ENCODE data around the gene ATP11A.

ATP11A gene

DNA sequence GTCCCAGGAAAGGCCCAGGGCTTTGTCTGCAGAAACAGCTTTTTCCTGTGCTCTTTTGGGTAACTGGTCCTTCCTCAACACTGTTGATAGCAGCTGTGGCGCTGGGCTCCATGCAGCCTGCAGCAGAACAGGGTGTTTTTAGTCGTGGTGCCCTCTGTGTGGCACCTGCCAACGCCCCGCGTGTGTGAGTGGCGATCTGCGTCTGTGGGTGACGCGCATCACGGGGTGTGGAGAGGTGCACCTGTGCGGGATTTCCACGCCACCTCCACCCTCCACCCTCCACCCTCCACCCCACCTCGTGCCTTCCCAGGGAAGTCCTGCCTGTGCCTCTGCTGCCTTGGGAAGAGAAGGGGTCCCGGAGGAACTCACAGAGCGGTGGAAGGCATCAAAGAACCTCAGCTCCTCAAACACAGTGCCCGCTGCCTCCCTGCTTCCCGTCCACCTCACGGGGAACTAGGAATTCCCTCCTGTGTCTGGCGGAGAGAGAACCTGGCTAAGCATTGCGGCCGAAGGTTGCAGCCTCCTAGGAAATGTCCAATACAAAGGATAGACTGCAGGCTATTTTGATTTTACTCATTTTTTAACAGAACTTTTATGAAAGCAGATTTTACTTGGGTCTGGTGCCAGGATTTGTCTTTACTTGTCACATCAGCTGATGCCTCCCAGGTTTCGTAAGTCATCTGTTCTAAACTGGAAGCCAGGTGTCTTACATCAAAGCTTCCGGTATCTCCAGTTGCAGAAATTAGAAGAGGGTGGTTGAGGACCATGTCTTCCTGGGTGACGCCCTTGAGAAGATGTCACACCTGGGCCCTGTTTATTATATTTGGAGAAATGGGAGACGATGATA lies 84.0 kb downstream of the ATP11A start:
- TF ChIP-seq, protein P1, sequence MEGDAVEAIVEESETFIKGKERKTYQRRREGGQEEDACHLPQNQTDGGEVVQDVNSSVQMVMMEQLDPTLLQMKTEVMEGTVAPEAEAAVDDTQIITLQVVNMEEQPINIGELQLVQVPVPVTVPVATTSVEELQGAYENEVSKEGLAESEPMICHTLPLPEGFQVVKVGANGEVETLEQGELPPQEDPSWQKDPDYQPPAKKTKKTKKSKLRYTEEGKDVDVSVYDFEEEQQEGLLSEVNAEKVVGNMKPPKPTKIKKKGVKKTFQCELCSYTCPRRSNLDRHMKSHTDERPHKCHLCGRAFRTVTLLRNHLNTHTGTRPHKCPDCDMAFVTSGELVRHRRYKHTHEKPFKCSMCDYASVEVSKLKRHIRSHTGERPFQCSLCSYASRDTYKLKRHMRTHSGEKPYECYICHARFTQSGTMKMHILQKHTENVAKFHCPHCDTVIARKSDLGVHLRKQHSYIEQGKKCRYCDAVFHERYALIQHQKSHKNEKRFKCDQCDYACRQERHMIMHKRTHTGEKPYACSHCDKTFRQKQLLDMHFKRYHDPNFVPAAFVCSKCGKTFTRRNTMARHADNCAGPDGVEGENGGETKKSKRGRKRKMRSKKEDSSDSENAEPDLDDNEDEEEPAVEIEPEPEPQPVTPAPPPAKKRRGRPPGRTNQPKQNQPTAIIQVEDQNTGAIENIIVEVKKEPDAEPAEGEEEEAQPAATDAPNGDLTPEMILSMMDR (IDR thresholded peaks at IDR 0.05; ENCODE audit: poor library complexity, severe bottlenecking): no peak
- no peaks in the 10 kb centered on the region for H3K9me3 ChIP-seq (ENCODE audit: severe bottlenecking)
- H3K27me3 ChIP-seq (ENCODE audit: insufficient read depth, poor library complexity, severe bottlenecking): no peaks in the 10 kb centered on the region
- H3K4me3 ChIP-seq (ENCODE audit: severe bottlenecking): no peak overlapping the region
- DNase-seq (ENCODE audit: low spot score): no peak
- no peaks in the 10 kb centered on the region for H3K36me3 ChIP-seq (ENCODE audit: low read depth)
- no peak overlapping the region for H3K27ac ChIP-seq (ENCODE audit: poor library complexity, severe bottlenecking)
- no peak for ATAC-seq (ENCODE audit: low read depth)
- H3K4me1 ChIP-seq (ENCODE audit: insufficient read depth, poor library complexity, severe bottlenecking): no peaks in the 10 kb centered on the region

DNA sequence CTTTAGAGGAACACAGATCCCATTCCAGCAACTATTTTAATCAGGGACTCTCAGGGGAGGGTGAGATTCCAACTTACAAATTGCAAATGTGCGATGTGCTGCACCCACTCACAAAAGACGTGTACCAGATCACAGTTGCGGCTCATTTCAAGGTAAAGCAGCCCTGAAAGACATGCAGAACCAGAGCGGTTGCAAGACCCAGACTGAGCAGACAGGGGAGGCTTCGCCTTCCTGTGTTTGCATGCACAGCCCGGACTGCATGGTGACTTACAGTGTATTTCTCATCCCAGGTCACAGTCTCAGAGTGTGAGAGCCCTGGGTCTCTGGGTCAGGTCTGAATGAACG lies 84.6 kb downstream of the ATP11A start:
- Histone ChIP-seq H3K4me1 (ENCODE audit: insufficient read depth, poor library complexity, severe bottlenecking) (no peaks in the 10 kb centered on the region), H3K4me3 (ENCODE audit: severe bottlenecking) (no peak overlapping the region), H3K9me3 (ENCODE audit: severe bottlenecking) (no peaks in the 10 kb centered on the region), H3K27me3 (ENCODE audit: insufficient read depth, poor library complexity, severe bottlenecking) (no peaks in the 10 kb centered on the region), H3K36me3 (ENCODE audit: low read depth) (no peaks in the 10 kb centered on the region), H3K27ac (ENCODE audit: poor library complexity, severe bottlenecking) (no peak overlapping the region)
- TF ChIP-seq, protein P1 (IDR thresholded peaks at IDR 0.05; ENCODE audit: poor library complexity, severe bottlenecking): no peak
- no peak for DNase-seq (ENCODE audit: low spot score)
- ATAC-seq (ENCODE audit: low read depth): no peak

DNA sequence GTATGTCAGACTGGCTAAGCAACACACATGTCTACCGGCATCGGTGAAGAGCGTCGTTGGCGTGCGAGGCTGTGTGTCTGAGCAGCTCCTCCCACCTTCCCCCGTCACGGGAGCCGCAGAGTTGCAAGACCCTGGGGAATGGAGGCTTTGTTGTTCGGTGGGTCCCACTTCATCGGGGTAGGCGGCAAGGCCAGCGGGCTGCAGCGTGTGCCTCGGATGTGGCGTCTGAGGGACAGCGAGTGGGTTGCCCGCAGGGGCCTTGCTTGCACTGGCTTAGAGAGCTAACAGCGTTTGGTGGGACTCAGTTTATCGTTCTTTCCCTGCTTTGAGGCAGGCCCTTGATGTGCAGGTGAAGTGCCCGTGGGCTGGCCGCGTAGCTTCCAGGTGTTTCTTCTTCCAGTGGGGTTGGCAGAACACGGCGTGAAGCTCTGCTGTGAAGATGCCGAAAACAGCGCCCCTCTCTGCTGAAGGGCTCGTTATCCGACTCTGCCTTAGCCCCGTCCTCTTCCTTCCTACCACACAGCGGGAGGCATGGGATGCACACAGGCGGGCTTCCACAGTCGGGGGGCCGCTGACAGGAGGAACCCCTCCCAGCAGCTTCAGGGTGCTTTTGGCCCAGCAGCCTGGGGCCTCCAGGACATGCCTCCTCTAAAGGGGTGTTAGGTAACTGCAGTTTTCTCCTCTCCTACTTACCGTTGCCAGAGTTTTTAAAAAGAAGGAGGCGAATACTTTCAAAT lies 85.2 kb downstream of the ATP11A start:
- ATAC-seq (ENCODE audit: low read depth): no peak
- Histone ChIP-seq H3K4me1 (ENCODE audit: insufficient read depth, poor library complexity, severe bottlenecking) (no peaks in the 10 kb centered on the region), H3K27ac (ENCODE audit: poor library complexity, severe bottlenecking) (no peak overlapping the region), H3K27me3 (ENCODE audit: insufficient read depth, poor library complexity, severe bottlenecking) (no peaks in the 10 kb centered on the region), H3K4me3 (ENCODE audit: severe bottlenecking) (no peak overlapping the region), H3K36me3 (ENCODE audit: low read depth) (no peaks in the 10 kb centered on the region), H3K9me3 (ENCODE audit: severe bottlenecking) (no peaks in the 10 kb centered on the region)
- TF ChIP-seq, protein P1 (IDR thresholded peaks at IDR 0.05; ENCODE audit: poor library complexity, severe bottlenecking): no peak
- no peak for DNase-seq (ENCODE audit: low spot score)

- Histone ChIP-seq H3K27ac (ENCODE audit: poor library complexity, severe bottlenecking) (no peak overlapping the region), H3K4me1 (ENCODE audit: insufficient read depth, poor library complexity, severe bottlenecking) (no peaks in the 10 kb centered on the region), H3K27me3 (ENCODE audit: insufficient read depth, poor library complexity, severe bottlenecking) (no peaks in the 10 kb centered on the region), H3K4me3 (ENCODE audit: severe bottlenecking) (no peak overlapping the region), H3K36me3 (ENCODE audit: low read depth) (no peaks in the 10 kb centered on the region), H3K9me3 (ENCODE audit: severe bottlenecking) (no peaks in the 10 kb centered on the region)
- TF ChIP-seq, protein P1 (IDR thresholded peaks at IDR 0.05; ENCODE audit: poor library complexity, severe bottlenecking): no peak
- DNase-seq (ENCODE audit: low spot score) (no peak), ATAC-seq (ENCODE audit: low read depth) (no peak)
Observed at GRCh38 chr13:112775791-112776279, 86.0 kb downstream of the ATP11A start.

Data from RWPE2 (cell line).